Measurements from ENCODE around the gene BET1L. TPM values are rescaled to one million over a fixed set of nuclear protein-coding genes. Genes with fewer than 3 reads are reported as not detected.

The BET1L gene
- total and polyA plus RNA-seq, 4 experiments from 2014 or later = 61.9 to 129 (median 93.2) TPM

GRCh38 chr11:217704-218103 is 10.5 kb upstream of the BET1L start:
- Histone ChIP-seq H3K9me3 (ENCODE audit: control insufficient read depth in 1 of 2, low read length in 2 of 2) (no peaks in the 10 kb centered on the region), H3K4me3 (ENCODE audit: low read length in 2 of 2) (no peak overlapping the region), H3K27me3 (ENCODE audit: insufficient read depth, low read length) (no peaks in the 10 kb centered on the region), H3K4me1 (ENCODE audit: insufficient read depth, low read length) (no peaks in the 10 kb centered on the region), H3K36me3 (ENCODE audit: insufficient read depth, low read length) (peaks cover 20% of the 10 kb centered on the region), H3K27ac (ENCODE audit: low read depth, low read length) (no peak overlapping the region)
- H3K27ac Mint-ChIP-seq = peak overlapping the region in 3 of 7 donors; percentile 19 to 78 (median 29)
- POLR2A ChIA-PET (ENCODE audit: partially characterized antibody) = interaction anchor here (1.8 kb wide), 1 partner anchor 10 kb away, joined by 7 read pairs; the partner anchor contains the start of genes BET1L and RIC8A
- no peaks in the 10 kb centered on the region for H3K27me3 Mint-ChIP-seq
- no peak overlapping the region for H3K4me3 Mint-ChIP-seq
- no peak for DNase-seq
- H3K36me3 Mint-ChIP-seq = peaks cover 27 to 49% of the 10 kb centered on the region in 2 donors
- H3K9me3 Mint-ChIP-seq = peaks cover 0 to 3% (median 0%) of the 10 kb centered on the region in 8 donors
- intact Hi-C loops (cut with micrococcal nuclease) = no loop called here
- CTCF ChIA-PET (ENCODE audit: partially characterized antibody) = no interaction called here
- peaks cover 0 to 4% (median 1%) of the 10 kb centered on the region in 4 donors for H3K4me1 Mint-ChIP-seq

DNA sequence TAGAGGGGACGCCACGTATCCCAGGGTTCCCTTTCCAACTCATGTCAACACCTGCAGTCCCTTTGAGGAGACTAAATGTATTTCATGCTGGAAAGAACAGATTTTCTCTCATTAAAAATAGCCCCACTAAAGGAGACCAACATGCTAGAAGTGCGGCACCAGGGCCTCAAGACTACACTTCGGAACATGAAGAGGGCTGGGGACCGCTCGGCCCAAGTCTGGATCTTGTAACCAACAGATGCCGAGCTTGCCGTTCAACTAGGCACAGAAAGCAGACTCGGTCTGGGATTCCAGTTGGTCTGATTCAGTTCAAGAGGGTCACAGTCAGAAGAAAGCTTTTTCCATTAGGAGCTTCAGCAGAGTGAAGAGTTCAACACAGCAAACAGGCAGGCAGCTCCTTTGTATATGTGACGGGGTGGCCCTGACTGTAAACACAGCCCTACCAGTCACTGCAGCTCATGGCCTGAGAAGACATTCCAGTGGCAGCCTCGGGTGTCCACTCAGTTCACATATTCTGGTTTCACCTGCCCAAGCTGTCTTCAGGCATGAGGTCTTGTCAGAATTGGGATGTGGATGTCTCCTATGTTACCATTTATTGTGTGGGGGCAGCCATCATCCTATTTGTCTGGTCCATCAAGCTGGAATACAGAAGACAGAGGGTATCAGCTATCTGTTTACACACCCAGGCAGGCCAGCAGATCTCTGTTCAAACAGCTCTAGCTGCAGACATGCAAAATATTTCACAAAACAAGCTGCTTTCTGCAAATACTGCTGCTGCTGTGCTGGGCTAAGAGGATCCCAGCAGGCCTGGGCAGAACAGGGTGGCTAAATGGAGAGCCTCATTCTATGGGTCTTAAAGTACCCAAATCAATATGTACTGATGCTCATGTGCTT is 9.1 kb upstream of the BET1L start:
- Mint-ChIP-seq H3K9me3 (peaks cover 0 to 2% (median 0%) of the 10 kb centered on the region in 8 donors), H3K27ac (peak overlapping the region in 3 of 7 donors; percentile 15 to 30 (median 22)), H3K4me1 (peaks cover 1 to 8% (median 2%) of the 10 kb centered on the region in 4 donors), H3K4me3 (no peak overlapping the region), H3K27me3 (no peaks in the 10 kb centered on the region), H3K36me3 (peaks cover 26 to 58% of the 10 kb centered on the region in 2 donors)
- Histone ChIP-seq H3K27me3 (ENCODE audit: insufficient read depth, low read length) (no peaks in the 10 kb centered on the region), H3K36me3 (ENCODE audit: insufficient read depth, low read length) (peaks cover 34% of the 10 kb centered on the region), H3K9me3 (ENCODE audit: control insufficient read depth in 1 of 2, low read length in 2 of 2) (no peaks in the 10 kb centered on the region), H3K4me3 (ENCODE audit: low read length in 2 of 2) (no peak overlapping the region), H3K27ac (ENCODE audit: low read depth, low read length) (no peak overlapping the region), H3K4me1 (ENCODE audit: insufficient read depth, low read length) (no peaks in the 10 kb centered on the region)
- CTCF ChIA-PET (ENCODE audit: partially characterized antibody) = interaction anchor here (1.0 to 1.1 kb wide), 3 partner anchors 14 to 88 kb away, joined by 3 to 4 read pairs (median 4); no protein-coding TSS in a partner anchor
- intact Hi-C loops (cut with micrococcal nuclease) = no loop called here
- POLR2A ChIA-PET (ENCODE audit: partially characterized antibody) = interaction anchor here (1.1 to 1.6 kb wide), 3 partner anchors 8 to 63 kb away, joined by 3 to 7 read pairs (median 5); partner anchors contain the start of genes BET1L and RIC8A
- no peak for DNase-seq

DNA sequence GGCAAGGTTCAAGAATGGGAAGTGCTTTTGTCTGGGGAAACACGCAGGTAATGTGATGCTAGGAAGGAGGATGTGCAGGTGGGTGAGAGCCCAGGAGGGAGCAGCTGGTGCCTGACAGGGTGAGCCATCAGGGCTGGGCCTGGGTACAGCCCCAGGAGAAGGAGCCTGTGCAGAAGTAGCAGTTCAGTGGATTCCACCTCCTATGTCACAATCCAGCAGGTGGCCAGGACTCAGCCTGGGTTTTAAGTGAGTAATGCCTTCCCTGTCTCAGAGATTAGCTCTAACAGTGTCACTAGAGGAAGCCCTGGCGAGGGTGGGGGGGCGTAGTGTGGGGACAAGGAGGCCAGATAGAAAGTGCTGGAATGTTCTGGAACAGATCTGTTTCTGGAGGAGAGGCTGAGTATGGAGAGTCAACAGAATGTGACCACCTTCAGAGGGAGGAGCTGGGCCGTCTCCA is 8.4 kb upstream of the BET1L start:
- Histone ChIP-seq H3K27ac (ENCODE audit: low read depth, low read length) (no peak overlapping the region), H3K36me3 (ENCODE audit: insufficient read depth, low read length) (peaks cover 41% of the 10 kb centered on the region), H3K9me3 (ENCODE audit: control insufficient read depth in 1 of 2, low read length in 2 of 2) (no peaks in the 10 kb centered on the region), H3K4me3 (ENCODE audit: low read length in 2 of 2) (no peak overlapping the region), H3K27me3 (ENCODE audit: insufficient read depth, low read length) (no peaks in the 10 kb centered on the region), H3K4me1 (ENCODE audit: insufficient read depth, low read length) (peaks cover 2% of the 10 kb centered on the region)
- H3K27me3 Mint-ChIP-seq = no peaks in the 10 kb centered on the region
- intact Hi-C loops (cut with micrococcal nuclease) = no loop called here
- no peak overlapping the region for H3K4me3 Mint-ChIP-seq
- POLR2A ChIA-PET (ENCODE audit: partially characterized antibody) = interaction anchor here (1.1 to 1.6 kb wide), 4 partner anchors 9 to 191 kb away, joined by 3 to 7 read pairs (median 4); partner anchors contain the start of genes BET1L and RIC8A
- no peak for DNase-seq
- peak overlapping the region in 3 of 7 donors; percentile 22 to 44 (median 30) for H3K27ac Mint-ChIP-seq
- CTCF ChIA-PET (ENCODE audit: partially characterized antibody) = interaction anchor here (1.0 kb wide), 1 partner anchor 15 kb away, joined by 4 read pairs; no protein-coding TSS in a partner anchor
- peaks cover 1 to 12% (median 3%) of the 10 kb centered on the region in 4 donors for H3K4me1 Mint-ChIP-seq
- H3K36me3 Mint-ChIP-seq = peaks cover 30 to 65% of the 10 kb centered on the region in 2 donors
- H3K9me3 Mint-ChIP-seq = peaks cover 0 to 2% (median 0%) of the 10 kb centered on the region in 8 donors

GRCh38 chr11:214083-214482 is 6.9 kb upstream of the BET1L start:
- Mint-ChIP-seq H3K4me3 (no peak overlapping the region), H3K27me3 (no peaks in the 10 kb centered on the region), H3K4me1 (peaks cover 2 to 27% (median 11%) of the 10 kb centered on the region in 4 donors), H3K9me3 (peaks cover 0 to 2% (median 0%) of the 10 kb centered on the region in 8 donors), H3K27ac (peak overlapping the region in 2 of 7 donors; percentile 24 to 46), H3K36me3 (peaks cover 26 to 69% of the 10 kb centered on the region in 2 donors)
- no peak overlapping the region for H3K27ac ChIP-seq (ENCODE audit: low read depth, low read length)
- no peak for DNase-seq
- H3K27me3 ChIP-seq (ENCODE audit: insufficient read depth, low read length) = no peaks in the 10 kb centered on the region
- H3K4me1 ChIP-seq (ENCODE audit: insufficient read depth, low read length) = peaks cover 17% of the 10 kb centered on the region
- intact Hi-C loops (cut with micrococcal nuclease) = no loop called here
- no peak overlapping the region for H3K4me3 ChIP-seq (ENCODE audit: low read length in 2 of 2)
- H3K36me3 ChIP-seq (ENCODE audit: insufficient read depth, low read length) = peaks cover 55% of the 10 kb centered on the region
- ChIA-PET POLR2A (ENCODE audit: partially characterized antibody) (interaction anchor here (1.3 to 1.4 kb wide), 2 partner anchors 23 to 202 kb away, joined by 3 to 4 read pairs; partner anchors contain the start of gene PSMD13), CTCF (ENCODE audit: partially characterized antibody) (interaction anchor here (1.2 kb wide), 1 partner anchor 23 kb away, joined by 3 read pairs; the partner anchor contains the start of gene PSMD13)
- no peaks in the 10 kb centered on the region for H3K9me3 ChIP-seq (ENCODE audit: control insufficient read depth in 1 of 2, low read length in 2 of 2)

GRCh38 chr11:213111-213510 is 5.9 kb upstream of the BET1L start:
- H3K4me3 Mint-ChIP-seq = peak overlapping the region in 1 of 8 donors; percentile 43
- H3K27ac Mint-ChIP-seq = peak overlapping the region in 3 of 7 donors; percentile 41 to 85 (median 53)
- H3K27me3 Mint-ChIP-seq = no peaks in the 10 kb centered on the region
- Histone ChIP-seq H3K4me1 (ENCODE audit: insufficient read depth, low read length) (peaks cover 19% of the 10 kb centered on the region), H3K9me3 (ENCODE audit: control insufficient read depth in 1 of 2, low read length in 2 of 2) (no peaks in the 10 kb centered on the region), H3K4me3 (ENCODE audit: low read length in 2 of 2) (no peak overlapping the region), H3K27ac (ENCODE audit: low read depth, low read length) (no peak overlapping the region), H3K27me3 (ENCODE audit: insufficient read depth, low read length) (no peaks in the 10 kb centered on the region), H3K36me3 (ENCODE audit: insufficient read depth, low read length) (peaks cover 55% of the 10 kb centered on the region)
- intact Hi-C loops (cut with micrococcal nuclease) = no loop called here
- peaks cover 26 to 74% of the 10 kb centered on the region in 2 donors for H3K36me3 Mint-ChIP-seq
- peaks cover 2 to 29% (median 15%) of the 10 kb centered on the region in 4 donors for H3K4me1 Mint-ChIP-seq
- ChIA-PET POLR2A (ENCODE audit: partially characterized antibody) (interaction anchor here (1.3 to 1.7 kb wide), 3 partner anchors 24 to 203 kb away, joined by 3 to 4 read pairs (median 4); partner anchors contain the start of gene PSMD13), CTCF (ENCODE audit: partially characterized antibody) (interaction anchor here (1.2 kb wide), 1 partner anchor 24 kb away, joined by 3 read pairs; the partner anchor contains the start of gene PSMD13)
- DNase-seq = no peak
- peaks cover 0 to 2% (median 0%) of the 10 kb centered on the region in 8 donors for H3K9me3 Mint-ChIP-seq

GRCh38 chr11:212150-213100 is 5.2 kb upstream of the BET1L start:
- H3K27ac Mint-ChIP-seq = peak overlapping the region in 3 of 7 donors; percentile 48 to 77 (median 51)

More at GRCh38 chr11:212150-213100, 5.2 kb upstream of the BET1L start:
- no peak for DNase-seq
- H3K36me3 Mint-ChIP-seq = peaks cover 26 to 74% of the 10 kb centered on the region in 2 donors
- H3K27me3 ChIP-seq (ENCODE audit: insufficient read depth, low read length) = no peaks in the 10 kb centered on the region
- POLR2A ChIA-PET (ENCODE audit: partially characterized antibody) = interaction anchor here (0.7 to 1.7 kb wide), 6 partner anchors 10 to 204 kb away, joined by 3 to 7 read pairs (median 4); partner anchors contain the start of gene PSMD13
- H3K36me3 ChIP-seq (ENCODE audit: insufficient read depth, low read length) = peaks cover 55% of the 10 kb centered on the region
- no peak overlapping the region for H3K4me3 ChIP-seq (ENCODE audit: low read length in 2 of 2)
- H3K27me3 Mint-ChIP-seq = no peaks in the 10 kb centered on the region
- peaks cover 2 to 32% (median 18%) of the 10 kb centered on the region in 4 donors for H3K4me1 Mint-ChIP-seq
- H3K4me3 Mint-ChIP-seq = no peak overlapping the region
- peaks cover 19% of the 10 kb centered on the region for H3K4me1 ChIP-seq (ENCODE audit: insufficient read depth, low read length)
- no peak overlapping the region for H3K27ac ChIP-seq (ENCODE audit: low read depth, low read length)
- peaks cover 0 to 3% (median 0%) of the 10 kb centered on the region in 8 donors for H3K9me3 Mint-ChIP-seq
- intact Hi-C loops (cut with micrococcal nuclease) = no loop called here
- H3K9me3 ChIP-seq (ENCODE audit: control insufficient read depth in 1 of 2, low read length in 2 of 2) = no peaks in the 10 kb centered on the region
- CTCF ChIA-PET (ENCODE audit: partially characterized antibody) = interaction anchor here (0.6 to 1.2 kb wide), 2 partner anchors 25 to 235 kb away, joined by 3 read pairs; partner anchors contain the start of gene PSMD13
